ENCODE results near the gene TBX3. TPM values are rescaled to one million over a fixed set of nuclear protein-coding genes. Genes with fewer than 3 reads are reported as not detected.

The TBX3 gene
- polyA plus RNA-seq, 1 of the 3 experiments (the other 2 are of a cell fraction) = 10.2 TPM

DNA sequence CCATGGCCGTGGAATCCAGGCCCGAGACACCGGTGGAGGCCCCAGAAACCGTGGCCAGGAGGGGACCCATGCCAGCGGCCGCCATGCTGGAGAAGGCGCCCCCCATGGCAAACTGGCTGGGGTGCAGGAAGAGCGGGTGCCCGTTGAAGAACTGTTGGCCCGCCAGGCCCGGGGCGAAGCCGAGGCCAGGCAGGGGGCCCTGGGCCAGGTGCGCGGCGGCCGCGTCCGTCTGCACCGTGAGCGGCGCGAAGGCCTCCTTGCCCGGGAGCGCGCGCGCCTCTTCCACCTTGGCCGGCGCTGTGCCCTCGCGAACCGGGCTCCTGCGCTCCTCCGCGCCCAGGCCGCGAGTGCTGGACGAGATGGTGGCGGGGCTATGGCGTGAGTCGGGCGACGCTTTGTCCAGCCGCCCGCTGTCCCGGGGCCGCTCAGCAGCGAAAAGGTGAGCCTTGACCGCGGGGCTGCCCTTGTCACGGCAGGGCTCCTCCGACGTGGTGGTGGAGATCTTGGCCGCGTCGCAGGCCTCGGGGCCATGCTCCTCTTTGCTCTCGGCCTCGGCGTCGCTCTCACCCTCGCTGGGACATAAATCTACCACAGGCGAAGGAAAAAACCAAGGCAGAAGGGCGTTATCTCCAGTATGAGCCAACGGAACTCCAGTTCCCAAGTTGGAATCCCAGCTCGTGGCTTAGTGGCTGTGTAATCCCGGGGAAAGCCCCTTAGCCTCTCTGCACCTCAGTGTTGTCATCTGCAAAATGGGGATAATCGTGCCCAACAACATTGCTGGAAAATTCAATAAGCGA, 9.5 kb downstream of the TBX3 start:
- 90% methylated on average over 33 of the region's 70 CpGs for WGBS (ENCODE audit: low lambda C conversion rate)
- Histone ChIP-seq H3K79me2 (ENCODE audit: insufficient read depth) (peaks cover 25% of the 10 kb centered on the region), H3K9me2 (no peaks in the 10 kb centered on the region), H3K27me3 (ENCODE audit: insufficient read depth) (no peaks in the 10 kb centered on the region), H2AFZ (ENCODE audit: low read depth) (no peak overlapping the region), H3K9me3 (no peaks in the 10 kb centered on the region), H3K9ac (no peak overlapping the region), H3K4me2 (no peak overlapping the region), H3F3A (replicated peaks; ENCODE audit: insufficient read depth) (peaks cover 15% of the 10 kb centered on the region), H4K20me1 (ENCODE audit: insufficient read depth) (no peaks in the 10 kb centered on the region), H3K27ac (ENCODE audit: low read depth in 2 of 2, low read length in 1 of 2) (peak overlapping the region in 1 of 2 experiments; percentile 96; a peak in 2 of 4 replicates), H3K4me3 (ENCODE audit: low read depth in 2 of 2, low read length in 1 of 2) (no peak overlapping the region), H3K36me3 (replicated peaks in 1 of 2; ENCODE audit: control insufficient read depth in 1 of 2, insufficient read depth in 2 of 2, low read length in 1 of 2) (peaks cover 21 to 71% of the 10 kb centered on the region in 2 experiments), H3K4me1 (ENCODE audit: control insufficient read depth in 1 of 2, insufficient read depth in 2 of 2, low read depth in 1 of 2, low read length in 1 of 2) (peaks cover 0 to 57% of the 10 kb centered on the region in 2 experiments; a peak in 2 of 4 replicates)
- TF ChIP-seq NFIC (IDR thresholded peaks at IDR 0.05; ENCODE audit: borderline replicate concordance) (no peak), RFX5 (IDR thresholded peaks at IDR 0.05; ENCODE audit: low read length) (no peak), MEF2A (IDR thresholded peaks at IDR 0.05; ENCODE audit: borderline replicate concordance, low read depth) (no peak), NRF1 (IDR thresholded peaks at IDR 0.05; ENCODE audit: low read depth, low read length) (no peak)
- TF ChIP-seq, protein P1, sequence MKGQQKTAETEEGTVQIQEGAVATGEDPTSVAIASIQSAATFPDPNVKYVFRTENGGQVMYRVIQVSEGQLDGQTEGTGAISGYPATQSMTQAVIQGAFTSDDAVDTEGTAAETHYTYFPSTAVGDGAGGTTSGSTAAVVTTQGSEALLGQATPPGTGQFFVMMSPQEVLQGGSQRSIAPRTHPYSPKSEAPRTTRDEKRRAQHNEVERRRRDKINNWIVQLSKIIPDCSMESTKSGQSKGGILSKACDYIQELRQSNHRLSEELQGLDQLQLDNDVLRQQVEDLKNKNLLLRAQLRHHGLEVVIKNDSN (IDR thresholded peaks at IDR 0.05; ENCODE audit: borderline replicate concordance, low read depth) = no peak
- ChIA-PET CTCF (interaction anchor here (0.6 to 11.3 kb wide), 4 partner anchors 9 to 1084 kb away, joined by 3 to 117 read pairs (median 8); partner anchors contain the start of gene TBX3), POLR2A (interaction anchor here (0.6 to 6.8 kb wide), 5 partner anchors 8 to 1082 kb away, joined by 3 to 77 read pairs (median 7); partner anchors contain the start of gene TBX3)
- no peak for DNase-seq

DNA sequence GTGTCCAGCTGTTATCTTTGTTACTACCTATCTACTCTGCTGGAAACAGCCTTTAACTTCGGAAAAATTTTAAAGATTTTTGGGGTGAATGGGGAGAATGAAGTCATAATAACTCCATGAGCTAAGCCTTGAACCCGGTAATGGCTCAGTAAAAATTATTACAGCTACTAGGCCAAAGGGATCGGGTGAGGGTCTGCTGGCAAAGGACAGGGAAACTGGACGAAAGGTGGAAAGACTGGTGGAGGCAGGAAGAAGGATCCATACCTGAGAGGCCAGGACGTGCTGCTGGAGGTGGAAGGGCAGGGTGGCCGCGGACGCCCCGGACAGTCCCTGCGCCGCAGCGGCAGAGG, 10.1 kb downstream of the TBX3 start:
- TF ChIP-seq MEF2A (IDR thresholded peaks at IDR 0.05; ENCODE audit: borderline replicate concordance, low read depth) (no peak), EP300 (IDR thresholded peaks at IDR 0.05; ENCODE audit: borderline replicate concordance in 1 of 2, low read depth in 1 of 2, low read length in 1 of 2) (no peak), JUND (IDR thresholded peaks at IDR 0.05) (no peak), RFX5 (IDR thresholded peaks at IDR 0.05; ENCODE audit: low read length) (no peak), TCF12 (IDR thresholded peaks at IDR 0.05) (no peak)
- peaks cover 15% of the 10 kb centered on the region for H3F3A ChIP-seq (replicated peaks; ENCODE audit: insufficient read depth)
- ChIA-PET CTCF (interaction anchor here (0.9 to 11.3 kb wide), 3 partner anchors 9 to 1078 kb away, joined by 4 to 119 read pairs (median 117); partner anchors contain the start of gene TBX3), POLR2A (interaction anchor here (1.8 to 6.8 kb wide), 2 partner anchors 9 to 780 kb away, joined by 7 to 77 read pairs; partner anchors contain the start of gene TBX3)
- 92% methylated on average over 12 of the region's 12 CpGs for WGBS (ENCODE audit: low lambda C conversion rate)
- no peak overlapping the region for H3K9ac ChIP-seq
- no peak overlapping the region for H2AFZ ChIP-seq (ENCODE audit: low read depth)
- no peak overlapping the region for H3K4me2 ChIP-seq
- peak overlapping the region in 1 of 2 experiments; percentile 89; a peak in 2 of 4 replicates for H3K27ac ChIP-seq (ENCODE audit: low read depth in 2 of 2, low read length in 1 of 2)
- H3K36me3 ChIP-seq (replicated peaks in 1 of 2; ENCODE audit: control insufficient read depth in 1 of 2, insufficient read depth in 2 of 2, low read length in 1 of 2) = peaks cover 21 to 67% of the 10 kb centered on the region in 2 experiments
- peak; percentile 30 for DNase-seq
- H3K9me2 ChIP-seq = no peaks in the 10 kb centered on the region
- H4K20me1 ChIP-seq (ENCODE audit: insufficient read depth) = no peaks in the 10 kb centered on the region
- no peaks in the 10 kb centered on the region for H3K27me3 ChIP-seq (ENCODE audit: insufficient read depth)
- H3K4me1 ChIP-seq (ENCODE audit: control insufficient read depth in 1 of 2, insufficient read depth in 2 of 2, low read depth in 1 of 2, low read length in 1 of 2) = peaks cover 0 to 56% of the 10 kb centered on the region in 2 experiments; a peak in 2 of 4 replicates
- H3K79me2 ChIP-seq (ENCODE audit: insufficient read depth) = peaks cover 19% of the 10 kb centered on the region
- no peak overlapping the region for H3K4me3 ChIP-seq (ENCODE audit: low read depth in 2 of 2, low read length in 1 of 2)
- no peaks in the 10 kb centered on the region for H3K9me3 ChIP-seq
